CD4-positive, alpha-beta T cell treated with Interleukin-4 for 4 hours (primary cell): Measurements from ENCODE around the gene MAFF.
"Not testable (repeated sequence)": the region's sequence is repeated elsewhere in the genome, so short reads cannot be mapped to it uniquely, and the experiment has no call there.

ENCODE experiments used
- DNase-seq: peaks from one replicate; pipeline ENCODE4 v3.0.0-alpha.2; 2020

The MAFF gene

DNA sequence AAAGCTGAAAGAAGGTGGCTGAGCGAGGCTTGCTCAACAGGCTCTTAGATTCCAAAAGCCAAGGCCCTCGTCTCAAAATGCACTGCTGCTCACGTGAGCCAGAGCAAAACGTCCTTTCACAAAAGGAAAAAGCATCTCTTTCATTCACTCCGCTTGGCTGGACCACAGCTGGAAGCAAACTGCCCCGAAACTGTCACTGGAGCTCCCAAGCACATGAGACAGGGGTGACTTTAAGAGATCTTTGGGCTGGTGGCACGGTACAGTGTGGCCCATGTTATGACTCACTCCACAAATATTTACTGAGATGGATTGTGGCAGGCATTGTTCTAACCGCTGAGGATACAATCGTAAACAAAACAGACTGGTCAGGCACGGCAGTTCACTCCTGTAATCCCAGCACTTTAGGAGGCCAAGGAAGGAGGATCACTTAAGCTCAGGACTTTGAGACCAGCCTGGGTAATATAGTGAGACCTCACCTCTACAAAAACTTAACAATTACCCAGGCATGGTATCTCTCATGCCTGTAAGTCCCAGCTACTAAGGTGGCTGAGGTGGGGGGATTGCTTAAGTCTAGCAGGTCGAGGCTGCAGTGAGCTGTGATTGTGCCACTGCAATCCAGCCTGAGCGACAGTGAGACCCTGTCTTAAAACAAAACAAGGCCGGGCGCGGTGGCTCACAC, 23.7 kb upstream of the MAFF start:
- DNase-seq: no peak

DNA sequence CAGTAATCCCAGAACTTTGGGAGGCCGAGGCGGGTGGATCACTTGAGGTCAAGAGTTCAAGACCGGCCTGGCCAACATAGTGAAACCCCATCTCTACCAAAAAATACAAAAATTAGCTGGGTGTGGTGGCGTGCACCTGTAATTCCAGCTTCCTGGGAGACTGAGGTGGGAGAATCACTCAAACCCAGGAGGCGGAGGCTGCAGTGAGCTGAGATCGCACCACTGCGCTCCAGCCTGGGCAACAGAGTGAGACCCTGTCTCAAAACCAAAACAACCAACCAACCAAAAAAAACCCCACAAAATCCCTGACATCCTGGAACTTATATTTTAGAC, 23.2 kb upstream of the MAFF start:
- not testable (repeated sequence) for DNase-seq

DNA sequence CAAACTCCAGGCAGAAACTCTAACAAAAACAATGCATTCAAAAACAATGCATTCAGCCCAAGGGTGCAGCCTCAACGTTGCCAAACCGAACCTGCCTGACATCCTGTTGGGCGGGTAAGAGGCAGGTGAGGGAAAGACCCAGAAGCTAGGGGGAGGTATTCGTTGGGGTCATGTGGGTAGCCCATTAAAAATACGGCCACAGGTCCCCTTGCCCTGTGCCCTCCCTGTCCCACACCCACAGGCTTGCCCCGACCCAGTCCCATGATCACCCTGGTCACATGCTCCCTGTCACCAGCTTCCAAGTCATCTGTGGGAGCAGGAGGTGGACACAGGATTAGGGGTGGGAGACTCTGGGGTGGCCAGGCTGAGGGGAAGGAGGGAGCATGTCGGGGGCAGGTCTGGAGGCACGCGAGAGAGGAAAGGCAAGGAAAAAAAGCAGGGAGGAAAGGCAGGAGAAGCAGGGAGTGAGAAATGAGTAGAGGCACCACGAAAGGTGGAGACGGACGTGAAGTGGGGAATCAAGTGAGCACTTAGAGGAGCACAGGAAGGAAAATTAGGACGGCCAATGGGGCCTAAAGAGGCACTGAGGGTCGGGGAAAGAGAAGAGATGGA, 20.8 kb upstream of the MAFF start:
- DNase-seq: peak; percentile 48

DNA sequence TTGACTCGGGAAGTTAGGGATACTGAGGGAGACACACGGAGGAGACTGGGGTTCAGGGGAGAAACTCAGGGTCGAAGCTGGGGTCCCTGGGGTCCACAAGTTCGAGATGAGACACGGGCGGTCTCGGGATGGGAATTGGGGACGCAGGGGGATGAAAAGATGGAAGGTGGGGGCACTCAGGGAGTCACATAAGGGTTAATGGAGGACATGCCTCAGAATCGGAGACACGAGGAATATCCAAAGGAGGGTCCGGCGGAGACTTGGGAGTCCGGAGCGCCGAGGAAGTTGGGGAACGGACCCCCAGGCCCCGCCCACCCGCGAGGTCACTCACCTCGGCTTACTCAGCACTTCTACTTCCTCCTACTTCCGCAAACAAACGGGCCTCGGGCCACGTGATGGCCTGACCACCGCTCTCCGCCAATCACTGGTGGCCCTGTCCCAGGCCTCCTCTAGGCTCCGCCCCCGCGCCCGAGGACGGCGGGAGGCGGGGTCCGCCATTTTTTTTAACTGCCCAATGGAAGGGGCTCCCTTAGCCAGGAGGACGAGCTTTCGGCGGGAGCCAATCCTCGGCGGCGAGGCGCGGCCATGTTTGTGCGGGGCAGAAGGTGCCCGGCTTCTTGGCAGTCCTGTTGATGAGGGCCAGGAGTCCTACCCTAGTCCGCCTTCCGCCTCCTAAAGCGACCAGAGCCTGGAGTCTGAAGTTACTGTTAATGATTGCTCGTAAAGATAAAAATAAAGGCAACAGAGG, 20.2 kb upstream of the MAFF start, which contains the start of gene PLA2G6:
Gene PLA2G6 (minus strand): TSS at position 378 of the 748 bp plus-strand sequence. CDS start 12,404 bp downstream, outside the sequence.
- DNase-seq: peak; percentile 98

DNA sequence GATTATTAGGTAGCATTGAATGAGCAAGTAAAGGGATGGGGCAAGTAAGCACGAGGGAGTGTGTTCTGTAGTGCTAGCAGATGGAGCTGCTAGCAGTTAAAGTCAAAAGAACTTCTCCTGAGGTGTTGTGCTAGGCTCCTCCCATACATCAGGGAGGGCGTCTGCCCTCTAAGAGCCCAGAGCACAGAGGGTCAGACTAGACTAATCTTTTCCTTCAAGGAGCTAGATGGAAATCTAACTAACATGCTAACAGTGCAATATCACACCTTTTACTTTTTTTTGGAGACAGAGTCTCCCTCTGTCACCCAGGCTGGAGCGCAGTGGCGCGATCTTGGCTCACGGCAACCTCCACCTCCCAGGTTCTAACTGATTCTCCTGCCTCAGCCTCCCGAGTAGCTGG, 17.0 kb upstream of the MAFF start:
- DNase-seq: no peak

DNA sequence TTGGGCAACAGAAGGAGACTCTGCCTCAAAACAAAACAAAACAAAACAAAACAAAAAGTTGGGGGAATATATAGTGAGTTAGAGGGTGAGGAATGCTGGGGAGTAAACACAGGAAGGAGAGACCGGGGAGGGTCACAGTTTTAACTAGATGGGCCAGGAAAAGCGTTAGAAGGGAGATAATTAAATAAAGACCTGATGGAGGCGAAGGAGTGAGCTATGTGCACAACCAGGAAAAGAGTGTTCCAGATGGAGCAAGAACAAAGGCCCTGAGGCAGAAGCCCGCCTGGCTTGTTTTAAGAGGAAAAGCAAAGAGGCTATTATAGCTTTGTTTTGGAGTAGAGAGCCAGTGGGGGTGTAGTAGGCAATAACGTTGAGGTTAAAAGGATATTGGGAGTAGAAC, 15.4 kb upstream of the MAFF start:
- DNase-seq: no peak

DNA sequence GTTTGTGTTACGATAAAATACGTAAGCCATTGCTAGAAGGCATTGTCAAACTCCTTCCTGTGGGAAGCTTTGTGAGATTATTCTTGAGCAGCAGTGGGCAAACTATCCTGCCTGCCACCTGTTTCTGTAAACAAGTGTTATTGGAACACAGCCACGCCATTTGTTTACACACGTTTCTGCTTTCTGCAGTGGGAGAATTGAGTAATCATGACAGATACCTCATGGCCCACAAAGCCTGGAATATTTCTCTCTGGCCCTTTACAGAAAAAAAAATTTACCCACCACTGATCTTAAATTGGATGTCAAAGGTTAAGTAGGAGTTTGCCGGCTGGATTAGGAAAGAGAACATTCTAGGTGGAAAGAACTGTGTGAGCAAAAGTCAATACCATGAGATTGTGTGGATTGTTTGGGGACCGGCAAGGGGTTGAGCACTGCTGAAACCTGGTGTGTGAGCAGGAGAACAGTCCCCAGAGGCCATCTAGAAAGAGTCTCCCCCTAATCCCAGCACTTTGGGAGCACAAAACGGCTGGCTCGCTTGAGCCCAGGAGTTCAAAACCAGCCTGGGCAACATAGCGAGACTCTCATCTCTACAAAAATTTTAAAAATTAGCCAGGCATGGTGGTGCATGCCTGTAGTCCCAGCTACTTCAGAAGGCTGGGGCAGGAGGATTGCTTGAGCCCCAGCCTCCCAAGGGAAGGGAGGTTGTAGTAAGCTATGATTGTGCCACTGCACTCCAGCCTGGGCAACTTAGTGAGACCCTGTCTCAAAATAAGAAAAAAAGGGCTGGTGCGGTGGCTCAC, 14.2 kb upstream of the MAFF start:
- no peak for DNase-seq

DNA sequence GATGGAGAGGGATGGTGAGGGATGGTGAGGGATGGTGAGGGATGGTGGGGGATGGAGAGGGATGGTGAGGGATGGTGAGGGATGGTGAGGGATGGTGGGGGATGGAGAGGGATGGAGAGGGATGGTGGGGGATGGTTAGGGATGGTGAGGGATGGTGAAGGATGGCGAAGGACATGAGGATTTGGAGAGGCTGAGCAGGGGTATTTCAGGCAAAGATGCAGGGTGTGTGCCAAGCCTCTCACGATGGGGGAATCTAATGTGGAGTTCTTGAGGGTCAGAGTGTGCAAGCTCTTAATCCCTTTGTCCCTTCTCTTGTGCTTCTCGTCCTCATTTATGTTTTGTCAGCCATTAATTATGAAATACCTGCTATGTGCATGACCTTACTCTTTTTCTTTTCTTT, 12.7 kb upstream of the MAFF start:
- no peak for DNase-seq

DNA sequence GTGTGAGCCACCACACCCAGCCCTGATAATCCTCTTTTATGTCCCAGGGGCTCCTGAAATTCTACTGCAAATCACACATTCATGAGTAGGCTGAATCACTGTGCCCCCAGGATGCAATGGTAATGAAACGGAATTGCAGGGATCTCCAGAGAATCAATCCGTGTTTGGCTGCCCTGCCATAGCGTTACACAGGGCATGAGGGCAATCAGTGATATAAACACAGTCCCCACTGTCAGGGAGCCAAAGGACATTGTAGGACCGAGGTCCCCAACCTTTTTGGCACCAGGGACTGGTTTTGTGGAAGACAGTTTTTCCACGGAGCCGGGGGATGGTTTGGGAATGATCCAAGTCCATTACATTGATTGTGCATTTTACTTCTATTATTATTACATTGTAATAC, 11.2 kb upstream of the MAFF start:
- no peak for DNase-seq

DNA sequence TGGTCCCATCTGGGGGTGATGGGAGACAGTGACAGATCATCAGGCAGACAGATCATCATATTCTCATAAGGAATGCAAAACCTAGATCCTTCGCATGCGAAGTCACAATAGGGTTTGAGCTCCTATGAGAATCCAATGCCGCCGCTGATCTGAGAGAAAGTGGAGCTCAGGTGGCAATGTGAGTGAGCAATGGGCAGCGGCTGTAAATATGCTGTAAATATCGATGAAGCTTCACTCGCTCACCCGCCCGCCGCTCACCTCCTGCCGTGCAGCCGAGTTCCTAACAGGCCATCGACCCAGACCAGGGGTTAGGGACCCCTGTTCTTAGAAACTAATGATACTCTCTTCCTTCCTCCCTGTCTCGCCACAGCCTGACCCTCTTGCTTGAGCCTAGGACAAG, 10.7 kb upstream of the MAFF start:
- DNase-seq: no peak

DNA sequence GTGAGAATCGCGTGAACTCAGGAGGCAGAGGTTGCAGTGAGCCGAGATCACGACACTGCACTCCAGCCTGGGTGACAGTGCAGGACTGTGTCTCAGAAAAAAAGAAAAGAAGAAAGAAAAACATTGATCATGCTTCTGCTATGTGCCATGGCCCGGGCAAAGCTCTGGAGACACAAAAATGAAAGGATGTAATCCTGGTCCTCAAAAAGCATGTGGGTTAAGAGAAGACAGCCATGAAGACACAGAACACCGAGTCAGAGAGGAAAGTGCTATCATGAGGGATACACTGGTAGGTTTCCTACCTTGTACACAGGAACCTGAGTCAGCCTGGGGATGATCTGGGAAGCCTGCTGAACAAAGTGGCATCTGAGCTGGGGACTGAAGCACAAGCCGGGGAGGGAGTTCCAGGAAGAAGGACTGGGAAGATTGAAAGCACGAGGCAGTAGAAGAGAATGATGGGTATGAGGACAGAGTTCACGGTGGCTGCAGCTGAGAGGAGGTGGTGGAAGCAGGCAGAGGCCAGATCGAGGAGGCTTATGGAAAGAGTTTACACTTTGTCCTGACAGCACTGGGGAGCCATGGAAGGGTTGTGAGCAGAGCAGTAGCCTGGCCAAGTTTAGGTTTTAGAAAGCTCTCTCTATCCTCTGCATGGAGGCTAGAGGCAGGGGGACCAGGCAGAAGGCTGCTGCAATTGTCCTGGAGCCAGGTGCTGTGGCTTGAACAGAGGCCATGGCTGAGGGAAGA, 9.9 kb upstream of the MAFF start:
- no peak for DNase-seq

DNA sequence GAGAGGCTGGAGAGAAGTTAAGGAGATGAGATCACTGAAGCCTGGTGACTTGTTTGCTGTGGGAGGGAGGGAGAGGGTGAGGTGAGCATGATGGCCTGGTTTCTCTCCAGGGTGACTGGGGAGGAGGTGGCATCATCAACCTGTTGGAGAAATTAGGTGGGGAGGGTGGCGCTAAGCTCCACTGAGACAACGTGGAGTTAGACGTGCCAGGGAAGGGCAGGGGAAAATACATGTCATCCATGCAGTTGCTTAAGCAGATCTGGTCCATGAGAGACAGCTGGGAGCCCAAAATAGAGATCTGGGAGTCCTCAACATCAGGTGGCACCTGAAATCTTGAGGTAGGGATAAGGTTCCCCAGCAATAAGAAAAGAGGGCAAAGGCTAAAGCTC, 9.3 kb upstream of the MAFF start:
- no peak for DNase-seq

DNA sequence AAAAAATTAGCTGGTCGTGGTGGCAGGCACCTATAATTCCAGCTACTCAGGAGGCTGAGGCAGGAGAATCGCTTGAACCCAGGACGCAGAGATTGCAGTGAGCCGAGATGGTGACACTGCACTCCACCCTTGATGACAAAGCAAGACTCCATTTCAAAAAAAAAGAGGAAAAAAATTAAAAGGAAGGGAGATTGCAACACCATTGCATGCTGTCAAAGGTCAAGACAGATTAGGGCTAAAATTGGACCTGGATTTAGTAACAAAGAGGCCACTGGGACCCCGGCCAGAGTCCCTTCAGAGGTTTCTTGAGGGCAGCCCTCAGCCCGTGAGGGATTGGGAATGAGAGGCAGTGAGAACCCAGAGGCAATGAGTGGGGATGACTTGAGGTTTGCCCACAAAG, 8.2 kb upstream of the MAFF start:
- no peak for DNase-seq

DNA sequence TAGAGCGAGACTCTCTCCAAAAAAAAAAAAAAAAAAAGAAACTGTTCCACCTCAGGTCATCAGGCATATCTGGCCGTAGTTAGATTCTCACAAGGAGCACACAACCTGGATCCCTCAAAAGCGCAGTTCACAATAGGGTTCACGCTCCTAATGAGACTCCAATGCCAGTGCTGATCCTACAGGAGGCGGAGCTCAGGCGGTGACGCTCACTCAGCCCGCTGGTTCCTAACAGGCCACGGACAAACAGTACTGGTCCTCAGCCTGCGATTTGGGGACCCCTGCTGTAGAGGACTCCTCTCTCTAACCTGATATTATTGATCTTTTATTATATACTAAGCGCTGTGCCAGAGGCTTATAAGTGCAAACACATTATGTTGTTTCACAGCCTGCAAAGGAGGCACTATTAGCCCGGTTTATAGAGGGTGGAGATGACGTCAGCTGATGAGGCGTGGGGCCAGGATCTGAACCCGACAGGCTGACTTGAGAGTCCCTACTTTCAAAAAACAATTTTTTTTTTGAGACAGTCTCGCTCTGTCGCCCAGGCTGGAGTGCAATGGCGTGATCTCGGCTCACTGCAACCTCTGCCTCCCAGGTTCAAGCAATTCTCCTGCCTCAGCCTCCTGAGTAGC, 4.9 kb upstream of the MAFF start:
- no peak for DNase-seq

DNA sequence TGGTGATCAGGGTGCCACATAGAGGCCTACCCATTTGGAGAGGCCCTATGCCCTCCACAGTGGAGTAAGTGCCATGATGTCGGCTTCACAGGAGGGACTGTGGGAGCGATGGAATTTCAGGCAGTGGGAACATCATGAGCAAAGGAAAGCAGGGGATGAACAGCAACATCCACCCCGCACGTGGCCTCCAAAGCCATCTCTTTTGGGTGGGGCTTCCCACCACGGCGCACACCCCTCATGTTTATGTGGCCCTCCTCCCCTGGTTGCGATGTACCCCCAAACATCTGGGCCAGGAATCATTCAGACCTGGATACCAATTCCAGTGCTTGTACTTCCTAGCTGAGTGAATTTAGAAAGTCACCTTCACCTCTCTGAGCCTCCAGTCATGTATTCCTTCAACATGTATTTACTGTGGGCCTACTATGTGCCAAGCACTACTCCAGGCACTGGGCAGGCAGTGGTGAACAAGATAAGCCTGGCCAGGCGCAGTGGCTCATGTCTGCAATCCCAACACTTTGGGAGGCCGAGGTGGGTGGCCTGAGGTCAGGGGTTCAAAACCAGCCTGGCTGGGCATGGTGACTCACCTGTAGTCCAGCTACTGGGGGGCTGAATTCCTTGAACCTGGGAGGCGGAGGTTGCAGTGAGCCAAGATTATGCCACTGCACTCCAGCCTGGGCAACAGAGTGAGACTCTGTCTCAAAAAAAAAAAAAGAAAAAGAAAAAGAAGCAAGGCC, 1.8 kb upstream of the MAFF start:
- no peak for DNase-seq

DNA sequence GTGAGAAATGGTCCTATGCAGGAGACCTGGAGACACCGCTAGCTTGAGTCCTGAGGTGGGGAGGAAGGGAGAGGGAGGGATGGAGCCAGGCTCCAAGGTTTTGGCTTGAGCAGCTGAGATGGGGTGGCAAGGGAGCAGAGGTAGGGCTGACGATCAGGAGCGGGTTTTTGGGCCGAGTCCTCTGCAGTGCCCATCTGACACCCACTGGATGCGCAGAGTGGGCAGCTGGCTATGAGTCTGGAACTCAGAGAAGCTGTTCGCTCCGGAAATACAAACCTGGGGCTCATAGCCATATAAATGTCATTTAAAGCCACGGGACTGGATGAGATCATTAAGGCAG, 453 bp upstream of the MAFF start:
- no peak for DNase-seq

DNA sequence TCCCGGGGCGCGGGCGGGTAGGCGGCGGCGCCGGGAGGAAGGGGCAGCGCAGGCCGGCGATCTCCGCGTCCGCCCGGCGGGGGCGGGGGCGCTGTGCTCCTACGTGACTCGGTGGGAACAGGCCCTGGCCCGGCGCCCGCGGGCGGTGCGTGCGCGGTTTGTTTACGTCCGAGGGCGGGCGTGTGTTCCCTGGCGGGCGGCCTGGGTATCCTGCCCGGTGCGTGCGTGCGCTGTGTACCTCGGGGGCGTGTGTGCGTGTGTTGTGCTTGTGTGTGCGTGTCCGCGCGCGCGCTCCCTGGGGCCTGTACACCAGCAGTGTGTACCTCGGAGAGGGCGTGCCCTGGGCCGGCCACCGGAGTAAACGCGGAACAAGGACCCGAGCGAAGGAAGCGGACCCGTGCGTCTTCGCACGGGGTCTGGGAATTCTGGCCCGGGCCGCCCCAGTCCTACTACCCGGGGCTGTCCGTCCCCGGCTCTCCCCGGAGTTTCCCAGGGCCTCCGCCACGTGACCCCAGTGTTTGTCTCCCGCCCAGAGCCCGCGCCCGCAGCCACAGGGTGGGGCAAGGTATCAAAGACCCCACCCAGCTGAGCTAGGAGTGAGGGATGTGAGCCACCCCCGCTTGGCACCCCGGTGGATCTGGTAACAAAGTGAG, 769 bp downstream of the MAFF start:
- DNase-seq: peak; percentile 46

DNA sequence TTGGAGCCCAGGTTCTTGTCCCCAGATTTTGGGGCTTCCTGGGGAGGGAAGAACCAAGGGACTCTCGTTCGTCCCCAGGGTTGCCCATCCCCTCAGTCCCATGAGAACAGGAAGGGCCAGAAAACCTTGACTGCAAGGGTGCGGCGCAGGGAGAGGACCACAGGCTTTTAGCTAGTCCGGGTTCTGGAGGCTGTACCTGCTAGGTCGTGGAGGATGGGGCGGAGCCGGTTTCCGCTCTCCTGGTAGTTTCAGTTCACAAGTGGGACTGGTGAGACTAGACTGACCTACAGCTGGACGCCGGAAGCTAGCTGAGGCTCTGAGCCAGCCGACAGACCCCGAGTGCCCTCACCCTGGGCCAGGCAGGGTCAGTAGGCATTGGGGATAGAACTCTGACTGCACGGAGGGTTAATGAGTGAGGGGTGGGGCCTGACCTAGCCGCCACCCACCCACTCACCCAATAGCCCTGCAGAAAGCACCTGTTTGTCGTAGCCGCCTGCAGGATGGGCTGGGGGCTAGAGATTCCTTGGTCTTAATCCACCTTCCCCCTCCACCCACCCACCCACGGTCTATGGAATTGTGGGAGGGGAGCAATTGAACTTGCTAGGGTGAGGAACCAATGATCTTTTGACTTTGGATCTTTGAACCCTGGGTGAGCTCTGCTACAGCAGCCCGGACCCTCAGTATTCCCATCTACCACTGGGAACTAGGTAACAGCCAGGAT, 1.5 kb downstream of the MAFF start:
- peak; percentile 34 for DNase-seq

DNA sequence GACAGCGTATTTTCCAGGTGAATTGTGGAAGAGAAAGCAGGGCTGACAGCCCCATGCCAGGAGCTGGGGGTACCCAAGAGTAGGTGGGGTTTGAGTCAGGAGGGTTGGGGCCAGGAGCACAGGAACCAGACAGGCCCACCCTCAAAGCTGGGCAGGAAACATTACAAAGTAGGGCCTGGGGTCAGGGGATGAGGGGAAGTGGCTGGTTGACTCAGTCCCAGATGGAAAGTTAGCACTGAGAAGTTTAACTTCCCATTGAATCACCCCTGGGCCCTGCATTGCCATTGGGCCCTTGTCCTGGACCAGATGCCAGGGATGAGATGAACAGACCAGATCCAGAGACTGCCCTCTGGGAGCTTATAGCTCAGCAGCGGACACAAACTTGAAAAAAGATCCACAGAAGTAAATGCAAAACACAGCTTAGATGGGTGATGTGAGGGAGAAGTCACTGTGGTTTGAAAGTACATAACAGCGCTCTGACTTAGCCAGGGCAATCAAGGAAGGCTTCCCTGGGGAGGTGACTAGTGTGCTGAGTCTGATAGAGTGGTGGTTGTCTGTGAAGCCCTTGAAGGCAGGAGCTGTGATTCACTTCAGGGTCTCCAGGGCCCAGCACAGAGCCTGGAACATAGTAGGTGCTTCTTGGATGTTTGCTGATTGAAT, 2.2 kb downstream of the MAFF start:
- DNase-seq: no peak

DNA sequence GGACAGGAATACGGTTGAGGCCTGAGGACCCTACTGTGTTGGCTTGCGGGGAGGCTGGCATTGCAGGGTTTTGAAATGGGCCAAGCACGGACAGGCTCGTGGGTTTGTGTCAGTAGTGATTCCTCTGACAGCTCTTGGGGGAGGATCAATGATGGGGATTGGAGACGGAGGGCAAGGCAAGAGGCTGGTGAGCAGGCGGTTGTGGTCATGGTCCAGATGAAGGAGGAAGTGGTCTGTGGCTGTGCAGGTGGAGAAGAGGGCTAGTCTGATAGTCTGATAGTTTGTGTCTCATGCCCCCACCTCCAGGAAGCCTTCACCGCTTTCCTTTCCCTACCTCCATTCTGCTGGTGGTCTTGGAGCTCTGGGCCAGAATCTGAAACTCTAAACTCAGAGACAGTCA, 3.0 kb downstream of the MAFF start:
- no peak for DNase-seq
